PC-9 (cell line): ENCODE data around the gene CRYGN.

ENCODE experiments used
- EZH2 ChIP-seq: fragments of 200-600 bp; sonication (generic); IDR thresholded peaks from 2 replicates; pipeline ENCODE4 v1.8.0; 2017; ENCODE audit warnings: antibody characterized with exemption, low read depth
- TF ChIP-seq, protein P1 (sequence below): fragments of 200-600 bp; sonication (generic); conservative IDR thresholded peaks from 2 replicates; pipeline ENCODE4 v1.6.1; 2017; ENCODE audit warnings: mixed run types, antibody characterized with exemption, mild to moderate bottlenecking, moderate library complexity

DNA sequence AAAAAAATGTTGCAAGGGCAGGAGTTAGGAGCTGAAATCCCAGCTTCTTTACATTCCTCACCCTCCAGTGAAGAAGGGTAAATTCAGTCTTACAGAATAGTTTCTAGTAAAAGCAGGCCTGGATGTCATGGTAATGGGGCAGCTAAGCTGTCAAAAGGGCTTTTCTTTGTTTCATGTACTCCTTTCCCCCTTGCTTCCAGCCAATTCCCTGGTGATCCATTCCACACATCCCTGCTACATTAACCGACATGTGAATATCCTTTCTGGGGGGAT lies 43.7 kb upstream of the CRYGN start:
- TF ChIP-seq, protein P1, sequence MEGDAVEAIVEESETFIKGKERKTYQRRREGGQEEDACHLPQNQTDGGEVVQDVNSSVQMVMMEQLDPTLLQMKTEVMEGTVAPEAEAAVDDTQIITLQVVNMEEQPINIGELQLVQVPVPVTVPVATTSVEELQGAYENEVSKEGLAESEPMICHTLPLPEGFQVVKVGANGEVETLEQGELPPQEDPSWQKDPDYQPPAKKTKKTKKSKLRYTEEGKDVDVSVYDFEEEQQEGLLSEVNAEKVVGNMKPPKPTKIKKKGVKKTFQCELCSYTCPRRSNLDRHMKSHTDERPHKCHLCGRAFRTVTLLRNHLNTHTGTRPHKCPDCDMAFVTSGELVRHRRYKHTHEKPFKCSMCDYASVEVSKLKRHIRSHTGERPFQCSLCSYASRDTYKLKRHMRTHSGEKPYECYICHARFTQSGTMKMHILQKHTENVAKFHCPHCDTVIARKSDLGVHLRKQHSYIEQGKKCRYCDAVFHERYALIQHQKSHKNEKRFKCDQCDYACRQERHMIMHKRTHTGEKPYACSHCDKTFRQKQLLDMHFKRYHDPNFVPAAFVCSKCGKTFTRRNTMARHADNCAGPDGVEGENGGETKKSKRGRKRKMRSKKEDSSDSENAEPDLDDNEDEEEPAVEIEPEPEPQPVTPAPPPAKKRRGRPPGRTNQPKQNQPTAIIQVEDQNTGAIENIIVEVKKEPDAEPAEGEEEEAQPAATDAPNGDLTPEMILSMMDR = no peak
- TF ChIP-seq EZH2 = no peak
